Right cardiac atrium (tissue), 5 donors: Measurements from ENCODE around the gene KCNK7. TPM values are rescaled to one million over a fixed set of nuclear protein-coding genes. Genes with fewer than 3 reads are reported as not detected.
"Not testable (repeated sequence)": the region's sequence is repeated elsewhere in the genome, so short reads cannot be mapped to it uniquely, and the experiment has no call there.

Experiments used
- ATAC-seq, 2 donors: fragments of 200-7000 bp; cut with Tn5 transposase; one replicate each; pipeline versions ENCODE4 v1.8.0 to v1.9.1; 2020; ENCODE audit warnings: moderate library complexity in 2 of 2, mild to moderate bottlenecking in 1 of 2
- DNase-seq, 3 donors: peaks; one replicate each; pipeline ENCODE4 v3.0.0-alpha.2; 2020
- H3K27ac ChIP-seq: one replicate; pipeline ENCODE4 v1.5.1; 2013; ENCODE audit warnings: mild to moderate bottlenecking, low read length, control low read depth, moderate library complexity
- H3K27me3 ChIP-seq: one replicate; pipeline ENCODE4 v1.6.1; 2013; ENCODE audit not compliant: control insufficient read depth, insufficient read depth
- H3K4me1 ChIP-seq: one replicate; pipeline ENCODE4 v1.6.1; 2013; ENCODE audit warnings: low read length; ENCODE audit not compliant: control insufficient read depth, insufficient read depth
- H3K4me3 ChIP-seq: one replicate; pipeline ENCODE4 v1.5.1; 2013; ENCODE audit warnings: low read length, control low read depth
- H3K9me3 ChIP-seq: one replicate; pipeline ENCODE4 v1.6.1; 2013; ENCODE audit warnings: low read length; ENCODE audit not compliant: control insufficient read depth
- WGBS: extraction: QIAGEN DNeasy Blood & Tissue Kit; methylation state at CpG from one replicate; pipeline ENCODE4 v1.1.7; 2013; 5-methylcytosine and 5-hydroxymethylcytosine counted together
- intact Hi-C, 4 donors: fragments of 100-400 bp; cut with DNase I; formaldehyde crosslinking; loops; one replicate each; pipeline versions ENCODE4 v1.11.0 to v1.14.0; 2022 to 2023
- polyA plus RNA-seq: library from polyadenylated mRNA; stranded (reverse); fragments of 200-250 nt; gene quantifications from one replicate; pipeline ENCODE4 v1.2.3, GENCODE V29; 2013
- total RNA-seq, 4 donors: library from RNA; stranded (reverse); fragmentation: NEBNext Ultra II Directional; extraction: Animal tissue kit (Norgen Biotek cat#: 25700); gene quantifications; one replicate each; pipeline ENCODE4 v1.2.1, GENCODE V29; 2021
- donor health status: healthy with polysubstance abuse.
- donor health status: DM: no; HTN: yes; CAD: no.
- donor health status: DM: no; HTN: no; CAD: no.
- donor health status: DM: no; HTN: yes; CAD: no; lungs with severe emphysema.
- donor health status: DM: yes; HTN: yes; CAD: no.

The KCNK7 gene
- total and polyA plus RNA-seq, 5 donors = 0.18 to 0.88 (median 0.31) TPM

GRCh38 chr11:65569973-65570918 lies 25.4 kb downstream of the KCNK7 start, which contains the start of gene ZNRD2:
TSS of gene ZNRD2 (plus strand) at chr11:65570477. CDS start at chr11:65570492, 15 bp downstream.
- under 1% methylated on average over 89 of the region's 89 CpGs for WGBS
- ATAC-seq (peak; percentile 89 to 90), DNase-seq (peak; percentile 99)
- H3K27me3 ChIP-seq = no peaks in the 10 kb centered on the region
- H3K9me3 ChIP-seq = no peaks in the 10 kb centered on the region
- H3K4me1 ChIP-seq = peaks cover 12% of the 10 kb centered on the region
- H3K4me3 ChIP-seq = peak within 1 kb of the TSS; percentile 69
- intact Hi-C loops = no loop called here
- H3K27ac ChIP-seq = peak within 1 kb of the TSS; percentile 94

GRCh38 chr11:65569164-65569972 lies 26.2 kb downstream of the KCNK7 start:
- ATAC-seq = peak; percentile 4 to 6
- peak in 1 of 3 donors; percentile 11 for DNase-seq
- WGBS = 9% methylated on average over 28 of the region's 28 CpGs
- Histone ChIP-seq H3K27ac (peak overlapping the region; percentile 94), H3K4me1 (peaks cover 12% of the 10 kb centered on the region), H3K27me3 (no peaks in the 10 kb centered on the region), H3K4me3 (peak overlapping the region; percentile 69), H3K9me3 (no peaks in the 10 kb centered on the region)
- intact Hi-C loops = no loop called here

GRCh38 chr11:65565624-65566453 lies 29.8 kb downstream of the KCNK7 start:
- no peaks in the 10 kb centered on the region for H3K27me3 ChIP-seq
- no peak overlapping the region for H3K27ac ChIP-seq

GRCh38 chr11:65564879-65565559 lies 30.6 kb downstream of the KCNK7 start:
- DNase-seq, H3K9me3 ChIP-seq, H3K27me3 ChIP-seq, intact Hi-C loops, H3K4me3 ChIP-seq, ATAC-seq, H3K27ac ChIP-seq: not testable (repeated sequence)
- H3K4me1 ChIP-seq = peaks cover 12% of the 10 kb centered on the region
- WGBS = 86% methylated on average over 12 of the region's 12 CpGs

More at GRCh38 chr11:65565624-65566453, 29.8 kb downstream of the KCNK7 start:
- intact Hi-C loops = no loop called here
- no peak for ATAC-seq
- H3K4me1 ChIP-seq = peaks cover 9% of the 10 kb centered on the region
- H3K9me3 ChIP-seq = no peaks in the 10 kb centered on the region
- no peak overlapping the region for H3K4me3 ChIP-seq
- no peak for DNase-seq
- 73% methylated on average over 7 of the region's 7 CpGs for WGBS

GRCh38 chr11:65563601-65564000 lies 32.0 kb downstream of the KCNK7 start:
- Histone ChIP-seq H3K27ac (no peak overlapping the region), H3K4me3 (no peak overlapping the region), H3K4me1 (peaks cover 12% of the 10 kb centered on the region), H3K27me3 (no peaks in the 10 kb centered on the region), H3K9me3 (no peaks in the 10 kb centered on the region)
- DNase-seq (no peak), ATAC-seq (no peak)
- intact Hi-C loops = no loop called here
- 96% methylated on average over 4 of the region's 4 CpGs for WGBS

- H3K4me1 ChIP-seq = peaks cover 12% of the 10 kb centered on the region
- no peak overlapping the region for H3K4me3 ChIP-seq
- DNase-seq = peak in 1 of 3 donors; percentile 35
- H3K9me3 ChIP-seq = no peaks in the 10 kb centered on the region
- WGBS = 88% methylated on average over 9 of the region's 9 CpGs
- ATAC-seq = no peak
- H3K27me3 ChIP-seq = no peaks in the 10 kb centered on the region
- no peak overlapping the region for H3K27ac ChIP-seq
- intact Hi-C loops = no loop called here
Measured at GRCh38 chr11:65562788-65563187, 32.8 kb downstream of the KCNK7 start.

GRCh38 chr11:65562020-65562419 lies 33.6 kb downstream of the KCNK7 start:
- no peak for ATAC-seq

GRCh38 chr11:65560555-65561418 lies 34.8 kb downstream of the KCNK7 start:
- Histone ChIP-seq H3K9me3 (no peaks in the 10 kb centered on the region), H3K4me3 (no peak overlapping the region), H3K27ac (peak overlapping the region; percentile 48), H3K4me1 (peaks cover 12% of the 10 kb centered on the region), H3K27me3 (no peaks in the 10 kb centered on the region)
- intact Hi-C loops = no loop called here
- peak; percentile 4 to 5 for ATAC-seq
- peak; percentile 65 to 88 (median 87) for DNase-seq
- 21% methylated on average over 15 of the region's 15 CpGs for WGBS

More at GRCh38 chr11:65562020-65562419, 33.6 kb downstream of the KCNK7 start:
- no peaks in the 10 kb centered on the region for H3K27me3 ChIP-seq
- no peak for DNase-seq
- H3K4me3 ChIP-seq = no peak overlapping the region
- WGBS = 89% methylated on average over 7 of the region's 7 CpGs
- peaks cover 12% of the 10 kb centered on the region for H3K4me1 ChIP-seq
- H3K9me3 ChIP-seq = no peaks in the 10 kb centered on the region
- H3K27ac ChIP-seq = no peak overlapping the region
- intact Hi-C loops = no loop called here

- peak in 1 of 3 donors; percentile 59 for DNase-seq
- H3K4me1 ChIP-seq = peaks cover 12% of the 10 kb centered on the region
- intact Hi-C loops = no loop called here
- peak overlapping the region; percentile 69 for H3K27ac ChIP-seq
- 40% methylated on average over 5 of the region's 5 CpGs for WGBS
- ATAC-seq = peak; percentile 13 to 17
- H3K4me3 ChIP-seq = no peak overlapping the region
- H3K27me3 ChIP-seq = no peaks in the 10 kb centered on the region
- H3K9me3 ChIP-seq = no peaks in the 10 kb centered on the region
Measured at GRCh38 chr11:65559951-65560537, 35.6 kb downstream of the KCNK7 start.
